G401.6 (cell line): ENCODE data around the gene HSH2D.
A peak's percentile ranks its signal among the peaks of the same experiment; 100 is the strongest.
"Not testable (repeated sequence)": the region's sequence is repeated elsewhere in the genome, so short reads cannot be mapped to it uniquely, and the experiment has no call there.

Experiments
- FAIRE-seq: peaks from 2 replicates; lab custom pipeline; 2012; peaks lifted over from hg19 to GRCh38; lab: Jason Lieb, UNC

The HSH2D gene, protein sequence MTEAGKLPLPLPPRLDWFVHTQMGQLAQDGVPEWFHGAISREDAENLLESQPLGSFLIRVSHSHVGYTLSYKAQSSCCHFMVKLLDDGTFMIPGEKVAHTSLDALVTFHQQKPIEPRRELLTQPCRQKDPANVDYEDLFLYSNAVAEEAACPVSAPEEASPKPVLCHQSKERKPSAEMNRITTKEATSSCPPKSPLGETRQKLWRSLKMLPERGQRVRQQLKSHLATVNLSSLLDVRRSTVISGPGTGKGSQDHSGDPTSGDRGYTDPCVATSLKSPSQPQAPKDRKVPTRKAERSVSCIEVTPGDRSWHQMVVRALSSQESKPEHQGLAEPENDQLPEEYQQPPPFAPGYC

DNA sequence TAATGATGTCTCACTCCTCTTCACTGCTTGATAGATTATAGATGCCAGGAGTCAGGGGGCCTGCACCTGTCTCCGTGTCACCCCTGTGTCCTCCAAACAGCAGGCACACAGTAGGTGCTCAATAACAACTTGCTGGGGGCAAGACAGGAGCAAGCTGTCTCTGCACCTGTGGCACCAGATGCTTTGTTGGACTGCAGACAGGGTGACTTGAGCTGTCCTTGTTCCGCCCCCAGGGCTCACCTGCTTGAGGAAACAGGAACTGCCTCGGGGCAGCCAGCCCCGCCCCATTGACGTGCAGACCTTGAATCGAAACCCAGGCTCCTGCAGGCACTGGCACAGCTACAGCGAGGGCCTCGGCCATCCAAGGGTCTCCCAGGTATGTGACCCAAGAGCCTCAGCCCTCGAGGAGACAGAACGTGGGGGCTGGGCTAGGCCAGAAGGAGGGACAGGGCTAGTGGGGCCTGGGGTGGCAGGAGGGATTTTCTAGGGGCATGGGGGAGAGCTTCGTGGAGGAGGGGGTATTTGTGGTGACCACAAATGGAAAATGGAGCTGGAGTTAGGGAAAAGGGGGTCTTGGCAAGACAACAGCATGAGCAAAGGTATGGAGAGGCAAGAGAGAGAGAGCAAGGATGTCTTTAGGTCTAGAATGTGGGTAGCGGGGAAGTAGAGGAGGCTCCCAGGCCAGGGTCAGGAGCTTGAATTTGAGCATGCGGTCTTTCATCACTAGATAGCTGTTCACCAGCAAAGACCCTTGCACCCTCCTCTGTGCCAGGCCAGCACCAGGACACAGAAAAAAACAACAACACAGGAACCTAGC, at the start of gene HSH2D:
TSS of gene HSH2D (plus strand) at position 287 of the 817 bp plus-strand sequence. CDS start 5,066 bp downstream, outside the sequence.
- FAIRE-seq = no peak

DNA sequence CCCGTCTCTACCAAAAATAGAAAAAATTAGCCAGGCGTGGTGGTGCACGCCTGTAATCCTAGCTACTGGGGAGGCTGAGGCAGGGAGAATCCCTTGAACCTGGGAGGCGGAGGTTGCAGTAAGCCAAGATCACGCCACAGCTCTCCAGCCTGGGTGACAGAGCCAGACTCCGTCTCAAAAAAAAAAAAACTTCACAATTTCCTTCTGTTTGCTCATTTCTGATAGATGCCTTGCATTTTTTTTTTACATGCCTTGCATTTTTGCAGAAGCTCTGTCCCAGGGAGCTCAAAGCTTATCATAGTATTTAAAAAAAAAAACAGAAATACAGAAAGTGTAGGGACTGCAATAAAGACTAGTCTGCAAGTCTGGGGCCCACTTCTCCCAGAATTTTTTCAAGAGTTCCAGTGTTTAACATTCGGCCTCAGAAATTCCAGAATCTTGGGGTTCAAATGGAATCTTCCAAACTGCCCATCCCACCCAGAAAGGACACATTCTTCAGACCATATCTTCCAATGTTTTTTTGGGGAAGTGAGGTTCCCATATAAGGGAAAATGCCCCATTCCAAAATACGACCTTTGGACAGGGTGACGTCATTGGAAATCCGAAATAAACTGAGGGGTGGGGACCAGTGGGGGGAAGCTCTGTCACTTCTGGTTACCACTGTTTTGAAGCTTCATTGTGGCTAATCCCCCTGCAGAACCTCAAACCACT, 49.0 kb upstream of the HSH2D start:
- no peak for FAIRE-seq

DNA sequence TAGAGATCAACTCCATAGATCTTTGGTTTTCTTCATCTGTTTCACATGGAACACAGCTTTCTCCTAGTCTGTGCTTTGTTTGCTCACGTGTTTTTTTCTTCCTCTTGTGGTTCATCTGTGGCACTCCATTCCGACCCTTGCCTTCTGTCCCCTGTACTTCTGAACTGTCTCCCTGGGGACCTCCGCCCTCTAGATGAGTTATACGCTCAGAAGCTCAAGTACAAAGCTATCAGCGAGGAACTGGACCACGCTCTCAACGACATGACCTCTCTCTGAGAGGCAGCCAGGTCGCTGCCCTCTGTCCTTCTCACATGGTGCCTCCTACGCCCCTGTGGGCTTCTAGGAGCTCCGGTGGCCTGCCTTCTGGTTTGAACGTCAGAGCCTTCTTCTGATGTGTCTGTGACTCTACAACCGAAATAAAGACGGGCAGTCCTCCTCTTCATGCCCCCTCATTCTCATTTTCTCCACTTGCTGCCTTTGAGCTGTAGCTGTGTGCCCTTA, 48.4 kb upstream of the HSH2D start:
- no peak for FAIRE-seq

DNA sequence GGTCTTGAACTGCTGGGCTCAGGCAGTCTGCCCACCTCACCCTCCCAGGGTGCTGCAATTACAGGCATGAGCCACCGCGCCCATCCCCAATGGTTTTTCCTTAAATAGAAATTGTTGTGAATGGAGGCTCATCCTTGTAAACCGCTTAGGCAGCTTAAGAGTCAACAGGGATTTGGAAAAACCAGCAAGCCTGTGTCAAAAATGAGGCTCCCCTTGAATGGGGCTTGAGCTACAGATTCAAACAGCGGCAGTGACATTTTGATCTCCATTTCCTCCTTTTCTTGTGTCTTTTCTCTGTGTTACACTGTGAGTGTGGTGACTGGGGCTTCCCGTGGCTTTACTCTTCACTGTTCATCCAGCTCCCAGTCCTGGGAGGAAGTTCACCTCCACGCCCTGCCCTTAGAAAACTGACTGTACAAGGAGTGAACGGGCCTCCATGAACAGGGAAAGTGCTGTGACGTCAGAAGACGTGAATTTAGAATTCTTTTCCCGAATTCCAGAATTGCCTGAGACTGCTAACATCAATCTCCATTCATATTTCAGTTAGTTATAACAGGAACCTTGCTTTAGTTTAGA, 47.1 kb upstream of the HSH2D start:
- no peak for FAIRE-seq

DNA sequence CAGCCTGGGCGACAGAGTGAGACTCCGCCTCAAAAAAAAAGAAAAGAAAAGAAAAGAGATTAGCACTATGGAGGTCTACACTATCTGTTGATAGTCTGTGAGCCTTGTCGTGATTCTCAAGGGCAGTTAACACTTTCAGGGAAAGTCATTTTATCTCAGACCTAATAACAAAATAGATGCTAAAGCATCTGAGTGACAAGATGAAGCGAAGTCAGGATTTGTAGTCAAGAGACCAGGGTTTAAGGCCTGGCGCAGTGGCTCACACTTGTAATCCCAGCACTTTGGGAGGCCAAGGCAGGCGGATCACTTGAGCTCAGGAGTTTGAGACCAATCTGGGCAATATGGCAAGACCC, 45.1 kb upstream of the HSH2D start:
- FAIRE-seq = no peak

DNA sequence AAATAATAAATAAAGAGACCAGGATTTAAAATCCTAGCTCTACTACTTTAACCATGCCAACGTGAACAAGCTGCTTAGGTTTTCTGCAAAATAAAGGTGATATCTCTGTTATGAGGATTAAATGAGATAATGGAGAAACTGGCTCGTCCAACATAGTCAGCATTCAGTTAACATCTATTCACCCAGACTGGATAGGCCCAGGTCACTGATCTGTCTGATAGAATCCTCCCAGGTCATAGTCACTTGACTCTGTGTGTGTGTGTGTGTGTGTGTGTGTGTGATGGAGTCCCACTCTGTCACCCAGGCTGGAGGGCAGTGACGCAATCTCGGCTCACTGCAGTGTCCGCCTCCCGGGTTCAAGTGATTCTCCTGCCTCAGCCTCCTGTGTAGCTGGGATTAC, 44.7 kb upstream of the HSH2D start:
- no peak for FAIRE-seq

DNA sequence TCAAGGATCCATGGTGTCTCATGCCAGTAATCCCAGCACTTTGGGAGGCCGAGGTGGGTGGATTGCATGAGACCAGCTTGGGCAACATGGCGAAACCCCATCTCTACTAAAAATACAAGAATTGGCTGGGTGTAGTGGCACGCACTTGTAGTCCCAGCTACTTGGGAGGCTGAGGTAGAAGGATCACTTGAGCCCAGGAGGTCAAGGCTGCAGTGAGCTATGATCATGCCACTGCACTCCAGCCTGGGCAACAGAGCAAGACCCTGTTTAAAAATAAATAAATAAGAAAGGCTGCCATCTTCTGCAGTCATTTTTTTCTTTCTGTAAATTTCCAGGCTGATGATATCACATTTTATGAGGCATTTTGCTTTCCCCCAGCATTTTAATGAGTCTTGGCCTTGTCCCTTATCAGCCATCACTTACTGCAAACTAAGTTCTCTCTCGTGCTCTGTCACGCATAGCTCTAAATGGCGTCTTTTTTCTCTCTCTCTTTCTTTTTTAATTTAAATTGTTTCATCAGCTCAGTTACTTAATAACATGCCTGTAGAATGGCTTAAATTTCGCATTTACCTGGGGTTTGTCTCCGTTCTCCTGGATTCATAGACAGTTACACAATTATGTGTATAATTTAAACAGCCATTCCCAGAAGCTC, 44.0 kb upstream of the HSH2D start:
- FAIRE-seq = not testable (repeated sequence)

DNA sequence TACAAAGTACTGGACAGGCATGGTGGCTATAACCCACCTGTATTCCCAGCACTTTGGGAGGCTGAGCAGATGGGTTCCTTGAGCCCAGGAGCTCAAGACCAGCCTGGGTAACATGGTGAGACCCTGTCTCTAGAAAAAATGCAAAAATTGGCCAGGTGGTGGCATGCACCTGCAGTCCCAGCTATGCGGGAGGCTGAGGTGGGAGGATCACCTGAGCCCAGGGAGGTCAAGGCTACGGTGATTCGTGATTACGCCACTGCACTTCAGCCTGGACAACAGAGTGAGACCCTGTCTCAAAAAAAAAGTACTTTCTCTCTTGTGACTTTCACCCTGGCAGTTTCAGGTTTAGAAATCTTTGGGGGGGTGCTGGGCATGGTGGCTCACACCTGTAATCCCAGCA, 43.0 kb upstream of the HSH2D start:
- FAIRE-seq = no peak

DNA sequence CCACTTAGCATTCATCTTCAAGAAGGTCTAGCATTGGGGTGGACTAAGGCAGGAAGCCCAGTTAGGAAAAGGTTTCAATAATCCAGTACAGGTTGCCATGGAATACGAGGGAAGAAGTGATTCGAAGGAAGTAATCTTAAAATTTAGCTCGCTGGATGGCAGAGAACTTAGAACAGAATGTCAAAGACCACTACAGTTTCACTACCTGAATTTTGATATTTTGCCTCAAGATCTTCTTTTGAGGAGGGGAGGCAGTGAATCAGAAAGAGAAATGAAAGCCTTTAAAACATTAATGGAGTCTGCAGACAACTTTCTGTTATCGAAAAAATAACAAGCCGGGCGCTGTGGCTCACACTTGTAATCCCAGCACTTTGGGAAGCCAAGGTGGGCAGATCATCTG, 38.8 kb upstream of the HSH2D start:
- no peak for FAIRE-seq

DNA sequence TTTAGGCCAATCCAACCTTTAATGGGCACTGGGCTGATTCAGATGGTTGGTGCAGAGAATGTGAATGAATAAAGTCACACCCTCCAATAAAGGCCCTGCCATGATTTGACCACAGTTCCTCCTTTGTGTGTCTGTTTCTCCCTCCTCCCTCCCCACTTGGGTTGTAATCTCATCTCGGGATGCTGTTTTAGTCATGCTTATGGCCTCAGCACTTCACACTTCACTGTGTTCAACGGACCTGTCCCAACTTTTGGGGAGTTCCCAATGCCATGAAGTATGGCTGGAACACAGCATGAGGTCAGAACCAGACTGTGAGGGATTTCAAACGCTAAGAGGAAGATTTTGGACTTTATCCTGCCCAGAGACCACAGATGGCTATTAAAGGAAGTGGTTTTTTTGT, 37.4 kb upstream of the HSH2D start:
- no peak for FAIRE-seq

DNA sequence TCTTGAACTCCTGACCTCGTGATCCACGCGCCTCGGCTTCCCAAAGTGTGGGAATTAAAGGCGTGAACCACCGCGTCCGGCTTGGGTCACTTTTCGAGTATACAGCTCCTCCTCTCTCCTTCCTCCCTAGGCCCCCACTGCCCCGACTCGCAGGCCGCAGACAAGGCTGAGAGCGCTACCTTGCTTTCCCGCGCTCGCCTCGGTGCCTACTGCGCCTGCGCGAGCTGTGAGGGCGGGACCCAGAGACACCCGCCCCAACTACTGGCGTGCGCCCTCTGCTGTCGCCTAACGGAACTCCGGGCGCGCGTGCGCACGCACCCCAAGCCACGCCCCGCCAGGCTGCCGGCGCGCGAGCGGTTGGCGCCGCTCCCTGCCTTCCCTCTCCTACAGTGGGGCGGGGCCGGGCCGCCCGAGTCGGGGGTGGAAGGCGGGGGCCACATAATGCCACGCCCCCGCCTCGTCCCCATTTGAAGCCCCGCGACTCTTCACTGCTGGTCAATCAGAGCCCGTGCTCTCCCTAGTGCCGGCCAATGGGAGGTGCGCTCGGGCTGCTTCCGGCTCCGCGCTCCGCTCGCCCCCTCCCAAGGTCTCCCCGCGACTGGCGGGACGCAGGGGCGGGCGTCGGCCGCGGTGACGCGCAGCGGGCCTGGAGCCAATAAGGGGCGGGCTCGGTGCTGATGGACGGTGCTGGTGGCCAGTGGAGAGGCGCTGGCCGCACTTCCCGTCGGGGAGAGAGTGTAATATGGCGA, 32.2 kb upstream of the HSH2D start, which contains the start of gene RAB8A:
TSS of gene RAB8A (plus strand) at position 730 of the 749 bp plus-strand sequence. CDS start at position 743, 13 bp downstream.
- FAIRE-seq = peak; percentile 91

DNA sequence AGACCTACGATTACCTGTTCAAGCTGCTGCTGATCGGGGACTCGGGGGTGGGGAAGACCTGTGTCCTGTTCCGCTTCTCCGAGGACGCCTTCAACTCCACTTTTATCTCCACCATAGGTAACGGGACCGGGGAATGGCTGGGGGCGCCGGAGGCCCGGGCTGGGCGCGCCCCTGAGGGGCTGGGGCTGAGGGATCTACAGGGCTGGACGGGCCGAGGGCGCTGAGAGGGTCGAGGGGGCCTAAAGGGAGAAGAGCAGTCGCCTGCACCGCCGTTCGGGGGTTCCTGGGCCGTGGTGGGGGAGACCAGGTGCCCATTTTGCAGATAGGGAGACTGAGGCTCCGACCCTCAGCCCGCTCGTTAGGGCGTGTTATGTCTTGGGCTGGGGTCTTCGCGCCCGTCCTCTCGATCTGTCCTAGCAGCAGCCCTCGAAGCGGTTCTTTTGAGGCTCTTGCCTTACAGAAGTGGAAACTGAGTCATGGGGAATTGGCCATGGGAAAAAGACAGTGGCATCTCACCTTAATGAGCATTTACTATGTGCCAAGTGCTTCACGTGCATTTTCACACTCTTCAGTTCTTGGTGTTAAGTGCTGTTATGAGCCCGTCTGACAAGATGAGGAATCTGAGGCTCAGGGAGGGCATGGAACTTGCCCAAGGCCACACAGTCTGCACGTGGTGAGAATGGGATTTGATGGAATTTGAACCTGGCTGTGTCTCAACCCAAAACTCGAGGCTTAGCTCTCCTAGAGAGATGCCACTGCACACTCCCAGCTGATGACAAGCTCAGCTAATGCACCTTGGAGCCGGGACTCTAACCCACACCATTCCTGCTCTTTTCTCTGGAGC, 31.4 kb upstream of the HSH2D start:
- FAIRE-seq = no peak

DNA sequence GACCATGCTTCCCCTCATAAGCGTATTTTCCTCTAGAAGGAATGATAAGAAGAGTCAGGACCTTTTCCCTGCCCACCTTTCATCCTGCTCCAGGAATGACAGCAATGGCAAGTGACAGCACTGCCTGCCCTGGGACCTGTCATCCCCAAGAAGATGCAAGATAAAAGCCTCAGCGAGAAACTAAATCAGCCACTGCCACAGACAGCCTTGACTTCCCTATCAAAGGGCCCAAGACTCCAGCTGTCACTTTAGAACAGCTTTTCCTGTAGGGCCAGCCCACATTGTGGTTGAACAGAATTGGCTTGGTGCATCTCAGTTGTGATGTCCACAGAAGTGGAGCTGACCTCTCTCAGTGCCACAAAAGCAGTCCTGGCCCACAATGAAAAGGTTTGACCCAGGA, 30.7 kb upstream of the HSH2D start:
- no peak for FAIRE-seq

DNA sequence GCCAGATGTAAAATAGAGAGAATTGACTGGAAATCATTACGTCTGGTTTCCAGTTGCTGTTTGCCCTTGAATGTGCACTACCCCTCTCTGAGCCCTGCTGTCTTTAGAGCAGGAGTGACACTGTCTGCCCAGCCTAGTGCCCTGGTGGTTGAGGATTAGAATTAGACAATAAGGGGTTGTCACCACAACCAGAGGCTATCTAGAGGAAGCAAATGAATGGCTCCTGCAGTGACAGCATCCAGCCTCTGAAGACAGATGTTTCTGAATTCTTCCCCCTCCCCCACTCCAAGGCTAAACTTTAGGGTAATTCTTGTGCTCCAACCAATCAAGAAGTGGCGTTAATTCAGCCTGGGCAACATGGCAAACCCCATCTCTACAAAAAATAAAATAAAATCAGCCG, 29.8 kb upstream of the HSH2D start:
- no peak for FAIRE-seq

DNA sequence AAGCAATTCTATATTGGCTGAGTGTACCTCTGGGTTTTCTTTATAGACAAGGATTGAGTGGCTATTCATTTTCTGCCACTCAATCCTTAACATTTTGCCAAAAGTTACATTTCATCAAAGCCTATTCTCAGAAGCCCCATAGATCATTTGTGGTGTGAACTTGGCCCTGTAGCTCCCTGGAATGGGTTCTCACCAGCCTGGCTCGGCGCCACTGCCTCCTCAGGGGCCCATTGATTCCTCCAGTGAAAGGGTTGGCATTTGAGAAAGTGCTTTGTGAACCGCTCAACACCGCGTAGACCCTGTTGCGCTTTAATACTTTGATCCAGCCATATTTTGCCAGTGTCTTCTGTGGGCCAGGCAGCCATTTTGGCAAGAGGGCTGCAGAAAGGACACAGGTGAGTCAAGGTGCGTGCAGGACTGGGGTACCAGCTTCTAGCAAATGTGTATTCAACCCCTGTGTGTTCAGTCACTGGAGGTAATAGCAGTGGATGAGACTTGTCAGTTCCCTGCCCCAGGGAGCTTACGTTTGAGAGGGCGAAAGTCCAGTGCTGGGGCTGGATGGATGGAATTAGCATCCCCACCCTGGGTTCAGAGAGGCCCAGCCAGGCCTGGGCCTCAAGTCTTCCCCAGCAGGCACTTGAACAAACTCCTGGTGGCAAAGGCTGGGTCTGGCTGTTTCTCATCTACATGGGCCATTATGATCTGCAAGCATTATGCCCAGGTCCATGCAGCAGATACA, 28.0 kb upstream of the HSH2D start:
- FAIRE-seq = no peak

DNA sequence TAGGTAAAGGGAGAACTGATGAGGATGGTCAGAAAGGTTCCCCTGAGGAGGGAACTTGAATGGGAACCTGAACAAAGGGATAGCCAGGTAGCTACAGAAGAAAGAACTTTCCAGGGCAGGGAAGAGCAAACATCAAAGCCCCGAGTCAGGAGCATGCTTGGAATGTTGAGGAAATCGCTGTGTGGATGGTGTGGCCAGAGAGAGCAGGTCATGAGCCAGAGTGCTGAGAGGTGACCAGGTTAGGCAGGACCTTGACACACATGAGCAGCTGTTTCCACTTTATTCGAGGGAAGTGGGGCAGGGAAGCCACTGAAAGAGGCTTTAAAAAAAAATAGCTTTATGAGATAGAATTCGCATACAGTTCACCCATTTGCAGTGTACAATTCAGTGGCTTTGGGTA, 27.4 kb upstream of the HSH2D start:
- FAIRE-seq = no peak

DNA sequence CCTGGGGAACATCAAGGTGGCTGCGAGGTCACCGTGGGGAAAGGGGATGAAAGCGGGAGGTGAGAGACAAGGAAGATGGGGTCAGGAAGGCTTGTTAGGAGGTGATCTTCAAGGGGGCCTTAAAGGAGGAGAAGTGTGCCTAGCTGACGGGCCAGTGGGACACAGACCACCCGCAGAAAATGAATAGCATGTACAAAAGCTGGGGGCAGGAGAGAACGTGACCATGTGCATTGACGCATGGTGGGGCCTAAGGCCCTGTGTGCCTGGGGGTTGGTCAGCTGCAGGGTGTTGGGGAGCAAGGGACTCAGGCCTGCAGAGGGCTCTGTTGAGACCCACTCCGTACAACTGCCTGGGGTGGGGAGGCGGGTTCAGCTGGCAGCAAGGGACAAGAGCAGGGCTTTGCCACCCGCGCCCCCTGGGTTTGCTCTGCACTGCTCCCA, 25.9 kb upstream of the HSH2D start:
- FAIRE-seq = no peak

DNA sequence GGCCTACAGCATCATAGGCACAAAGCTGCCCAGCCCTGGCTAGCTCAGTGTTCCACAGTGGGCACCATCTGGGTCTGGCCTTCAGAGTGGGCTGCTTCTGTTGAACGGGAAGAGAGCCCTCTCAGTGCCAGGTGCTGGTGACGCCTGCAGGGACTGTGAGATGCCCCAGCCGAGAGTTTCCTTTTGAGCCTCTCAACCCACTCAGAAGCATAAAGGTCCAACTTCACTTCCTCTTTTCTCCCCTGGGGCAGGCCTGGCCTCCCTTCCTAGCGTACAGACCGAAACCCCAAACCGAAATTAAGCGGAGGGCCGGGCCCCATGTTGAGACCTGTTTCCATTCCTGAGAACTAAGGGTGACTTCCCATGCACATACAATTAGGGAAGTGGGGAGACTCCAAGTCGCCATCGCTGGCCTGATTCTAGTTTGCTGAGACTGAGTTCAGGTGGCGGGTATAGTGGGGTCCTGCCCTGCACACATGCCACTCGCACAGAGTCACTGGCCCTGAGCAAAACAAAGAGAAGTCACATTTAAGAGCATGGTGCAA, 24.9 kb upstream of the HSH2D start:
- no peak for FAIRE-seq
